K562 (cell line): ENCODE data around the gene SPATA2L. TPM values are rescaled to one million over a fixed set of nuclear protein-coding genes. Genes with fewer than 3 reads are reported as not detected.

Experiments used
- ATF7 ChIP-seq: fragments of 450-650 bp; IDR thresholded peaks from 2 replicates; pipeline ENCODE4 v1.7.1; 2014; ENCODE audit warnings: mild to moderate bottlenecking, moderate library complexity
- HMGXB4 ChIP-seq: sonication (generic); formaldehyde crosslinking; IDR thresholded peaks from 2 replicates; pipeline ENCODE4 v1.8.1; 2023; ENCODE audit warnings: mild to moderate bottlenecking, missing genetic modification reagents
- MAZ ChIP-seq, 2 experiments: fragments of 450-650 bp in 1 of 2; sonication (generic) in 1 of 2; formaldehyde crosslinking; IDR thresholded peaks in 1 of 2; conservative IDR thresholded peaks in 1 of 2; 2 replicates each; pipeline versions ENCODE4 v1.4.0 to v1.5.0; 2020; ENCODE audit warnings: mild to moderate bottlenecking in 1 of 2, missing genetic modification reagents in 1 of 2
- POLR3G ChIP-seq: IDR thresholded peaks from 2 replicates; pipeline ENCODE4 v1.6.1; 2011; ENCODE audit not compliant: insufficient read length, insufficient replicate concordance; ENCODE audit errors: extremely low read depth
- RHOXF2B ChIP-seq: fragments of 250-450 bp; sonication (Bioruptor Pico); conservative IDR thresholded peaks from 2 replicates; pipeline ENCODE4 v1.5.1; 2021
- SMARCB1 ChIP-seq: IDR thresholded peaks from 2 replicates; pipeline ENCODE4 v1.6.1; 2011; ENCODE audit warnings: improper control_type of control experiment, low read depth; ENCODE audit not compliant: insufficient read length
- TEAD2 ChIP-seq: fragments of 450-650 bp; IDR thresholded peaks from 2 replicates; pipeline ENCODE4 v1.6.1; 2016; ENCODE audit warnings: missing genetic modification characterization, control low read depth, missing compliant biosample characterization
- ZBED1 ChIP-seq: IDR thresholded peaks from 2 replicates; pipeline ENCODE4 v1.6.1; 2014
- ZBTB11 ChIP-seq, 3 experiments: fragments of 200-800 bp in 1 of 3; fragments of 250-450 bp in 1 of 3; fragments of 450-650 bp in 1 of 3; sonication (Bioruptor Pico) in 1 of 3; sonication (Bioruptor generic) in 1 of 3; formaldehyde crosslinking in 1 of 3; IDR thresholded peaks; 2 replicates each; pipeline versions ENCODE4 v1.6.1 to v1.8.0; 2016 to 2022; ENCODE audit warnings: mild to moderate bottlenecking in 2 of 3, missing genetic modification characterization in 2 of 3, missing compliant biosample characterization in 1 of 3, moderate library complexity in 1 of 3
- ZBTB40 ChIP-seq, 2 experiments: fragments of 450-650 bp in 1 of 2; sonication (generic) in 1 of 2; formaldehyde crosslinking in 1 of 2; IDR thresholded peaks; 2 replicates each; pipeline versions ENCODE4 v1.7.1 to v1.9.0; 2016 to 2022; ENCODE audit warnings: inconsistent platforms in 1 of 2, mild to moderate bottlenecking in 1 of 2, missing genetic modification reagents in 1 of 2
- ZNF707 ChIP-seq: fragments of 250-450 bp; sonication (Bioruptor Pico); conservative IDR thresholded peaks from 2 replicates; pipeline ENCODE4 v1.8.0; 2022; ENCODE audit warnings: inconsistent platforms, mild to moderate bottlenecking, moderate library complexity
- polyA plus RNA-seq, 8 experiments: library from polyadenylated mRNA; depleted of rRNA in 4 of 8; stranded (reverse) in 5 of 8; unstranded in 3 of 8; fragments of >200 nt; fragmentation: Nextera tagmentation in 2 of 8; fragmentation: Illumina TruSeq in 1 of 8; extraction: Ambion mirVana in 2 of 8; extraction: Trizol in 1 of 8; gene quantifications; 2 replicates each; pipeline versions ENCODE4 v1.2.1 to v1.2.3, GENCODE V29; 2011 to 2014; ENCODE audit warnings: inconsistent platforms in 1 of 8, missing spikeins in 1 of 8
- total RNA-seq, 7 experiments: library from RNA; depleted of rRNA in 6 of 7; stranded (reverse); fragments of >200 nt in 6 of 7; fragmentation: Illumina TruSeq in 2 of 7; extraction: Trizol in 2 of 7; gene quantifications; 2 replicates each; pipeline versions ENCODE4 v1.2.1 to v1.2.3, GENCODE V29; 2011 to 2021; ENCODE audit warnings: low replicate concordance in 1 of 7

Gene SPATA2L
- total and polyA plus RNA-seq, 9 of the 15 experiments (the other 6 are each of a cell fraction or from before 2014, with no cell fraction given) = 0.13 to 19.2 (median 4.8) TPM; not detected in 1

GRCh38 chr16:89700100-89700648 lies 1.3 kb downstream of the SPATA2L start (continued):
- no peak for TF ChIP-seq ZBTB11 (CRISPR knock-in tag; IDR thresholded peaks at IDR 0.05)
- TF ChIP-seq SMARCB1 = no peak
- 0 out of 2 replicates have a peak, but pooled peaks have one; percentile 48 for TF ChIP-seq HMGXB4
- TF ChIP-seq ATF7 = peak; percentile 100
- no peak for TF ChIP-seq ZNF707
- no peak for TF ChIP-seq TEAD2 (tag)
- TF ChIP-seq MAZ (CRISPR knock-in tag; conservative IDR thresholded peaks at IDR 0.05 in 1 of 2, IDR thresholded peaks at IDR 0.05 in 1 of 2) = peak; percentile 63 to 81; a peak in 3 of 4 replicates
- TF ChIP-seq RHOXF2B (CRISPR knock-in tag) = no peak
- TF ChIP-seq ZBED1 = no peak
- TF ChIP-seq POLR3G = no peak
- TF ChIP-seq ZBTB40 (IDR thresholded peaks at IDR 0.05) = peak; percentile 34; the same call in 1 of the 2 replicates
- 0 out of 2 replicates have a peak, but pooled peaks have one; percentile 15 for TF ChIP-seq ZBTB40 (CRISPR knock-in tag; IDR thresholded peaks at IDR 0.05)
